WI38 (cell line): ENCODE data around the gene ARMC10.

Experiments
- H3K4me3 ChIP-seq: 2 replicates; pipeline ENCODE4 v1.5.1; 2011; ENCODE audit warnings: low read depth, mild to moderate bottlenecking, control low read depth, low read length
- CTCF ChIP-seq: IDR thresholded peaks from 2 replicates; pipeline ENCODE4 v1.5.1; 2012; ENCODE audit warnings: low read depth, mild to moderate bottlenecking, control low read depth, low read length

ARMC10 gene

DNA sequence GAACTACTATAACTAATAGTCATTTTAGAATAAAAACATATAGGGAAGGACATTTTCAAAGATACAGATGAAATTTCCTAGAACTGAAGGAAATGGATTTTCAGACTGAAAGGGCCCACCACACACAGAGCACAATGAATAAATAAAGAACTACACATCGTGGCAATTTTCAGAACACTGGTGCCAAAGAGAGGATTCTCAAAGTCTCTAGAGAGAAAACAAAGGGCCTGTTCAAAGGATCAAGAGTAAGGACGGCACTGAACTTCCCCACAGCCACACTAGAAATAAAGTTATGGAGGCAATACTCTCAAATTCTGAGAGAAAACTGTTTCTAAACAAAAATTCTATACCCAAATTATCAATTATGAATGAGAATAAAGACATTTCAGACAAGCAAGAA is 52.1 kb downstream of the ARMC10 start:
- no peak overlapping the region for H3K4me3 ChIP-seq
- no peak for TF ChIP-seq CTCF

DNA sequence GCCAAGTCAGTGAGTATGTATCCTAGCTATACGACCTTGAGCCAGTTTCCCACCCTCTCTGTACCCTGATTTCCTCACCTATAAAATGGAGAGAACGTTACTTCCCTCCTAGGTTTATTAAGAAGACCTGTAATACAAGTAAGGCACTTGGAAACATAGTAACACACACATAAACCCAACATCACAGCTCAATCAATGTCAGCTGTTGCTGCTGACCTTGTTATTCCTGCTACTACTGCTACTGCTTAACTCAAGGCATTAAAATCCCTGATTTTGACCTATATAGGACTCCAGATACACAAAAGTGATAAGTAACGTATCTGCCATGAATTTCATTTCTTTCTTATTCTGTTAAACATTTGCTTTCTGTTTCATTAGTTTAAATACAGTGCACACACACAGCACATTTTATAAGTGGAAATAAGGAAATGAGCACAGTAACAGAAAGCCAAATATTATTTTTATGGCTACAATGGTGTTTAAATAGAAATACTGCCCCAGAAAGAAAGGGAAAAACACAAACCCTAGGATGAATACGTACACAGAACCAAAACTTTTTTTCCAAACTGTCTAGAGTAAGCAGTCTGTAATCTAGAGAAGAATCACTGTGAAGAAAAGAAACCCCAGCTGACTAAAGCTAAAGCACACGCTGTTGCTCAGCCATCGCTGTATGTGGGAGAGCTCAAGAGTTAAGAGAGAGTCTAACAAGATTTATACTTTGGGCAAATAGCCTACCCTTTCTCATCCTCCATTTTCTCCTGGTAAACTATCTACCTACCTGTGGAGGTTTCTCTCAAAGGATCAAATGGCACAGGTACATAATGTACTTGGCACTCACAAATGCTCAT is 55.0 kb downstream of the ARMC10 start:
- H3K4me3 ChIP-seq = no peak overlapping the region
- no peak for TF ChIP-seq CTCF

DNA sequence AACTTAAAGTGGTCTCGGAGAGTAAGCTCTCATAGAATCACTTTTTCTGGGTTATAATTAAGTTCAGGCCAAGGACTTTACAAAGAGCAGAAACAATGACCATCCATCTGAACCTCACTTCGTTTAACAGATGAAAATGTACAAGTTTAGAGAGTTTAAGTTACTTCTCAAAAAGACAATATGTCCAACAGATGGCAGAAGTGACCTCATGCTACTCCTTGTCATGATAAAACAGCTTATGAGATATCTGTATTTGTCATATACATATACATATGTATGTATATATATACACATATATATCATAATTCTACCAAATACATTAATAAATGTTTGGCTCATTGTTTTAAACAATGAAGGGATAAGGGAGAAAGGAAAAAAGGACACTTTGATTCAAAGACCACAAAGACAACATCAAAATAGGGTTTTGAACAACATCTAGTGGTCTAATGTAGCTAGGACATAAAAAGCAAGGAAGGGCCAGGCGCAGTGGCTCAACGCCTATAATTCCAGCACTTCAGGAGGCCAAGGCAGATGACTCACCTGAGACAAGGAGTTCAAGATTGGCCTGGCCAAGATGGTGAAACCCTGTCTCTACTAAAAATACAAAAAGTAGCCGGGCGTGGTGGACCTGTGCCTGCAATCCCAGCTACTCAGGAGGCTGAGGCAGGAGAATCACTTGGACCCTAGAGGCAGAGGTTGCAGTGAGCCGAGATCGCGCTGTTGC is 56.1 kb downstream of the ARMC10 start:
- no peak for TF ChIP-seq CTCF
- H3K4me3 ChIP-seq = no peak overlapping the region

- no peak overlapping the region for H3K4me3 ChIP-seq
- no peak for TF ChIP-seq CTCF
Measured at GRCh38 chr7:103132995-103133688, 58.2 kb downstream of the ARMC10 start.

DNA sequence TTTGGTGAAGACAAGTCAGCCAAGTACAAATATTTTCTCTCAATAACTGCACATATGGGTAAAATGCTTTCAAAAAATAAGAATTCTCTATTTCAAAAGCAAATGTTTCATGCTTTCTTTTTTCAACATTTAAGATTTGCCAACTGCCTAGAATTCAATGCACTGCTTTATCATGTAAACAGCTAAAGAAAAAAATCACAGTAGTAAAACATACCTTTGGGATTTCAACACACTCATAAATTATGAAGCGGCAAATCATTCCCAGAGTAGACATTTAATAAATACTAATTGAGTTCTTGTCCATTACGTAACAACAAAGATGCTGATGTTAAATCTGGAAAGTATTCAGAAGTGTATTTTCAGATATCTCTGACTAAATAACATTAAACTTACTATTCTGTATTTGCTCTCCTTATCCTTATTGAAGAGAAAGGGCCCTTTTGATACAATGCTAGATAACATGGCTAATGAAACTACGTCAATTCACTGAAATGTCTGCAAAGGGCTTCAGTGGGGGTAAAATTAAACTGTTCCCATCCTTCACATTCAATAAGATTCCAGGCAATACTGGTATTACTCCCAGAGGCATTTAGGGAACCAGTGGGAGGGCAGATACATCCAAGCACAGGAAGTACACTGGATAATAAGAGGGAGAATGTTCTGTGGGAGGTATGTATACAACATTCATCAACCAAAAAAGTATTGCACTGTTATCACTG is 60.1 kb downstream of the ARMC10 start:
- no peak for TF ChIP-seq CTCF
- H3K4me3 ChIP-seq = no peak overlapping the region

GRCh38 chr7:103140061-103140460 is 65.1 kb downstream of the ARMC10 start:
- no peak overlapping the region for H3K4me3 ChIP-seq
- TF ChIP-seq CTCF = no peak
